Brain microvascular endothelial cell (primary cell): ENCODE measurements around the gene TSC22D2.
"Not testable (repeated sequence)": the region's sequence is repeated elsewhere in the genome, so short reads cannot be mapped to it uniquely, and the experiment has no call there.

Experiments
- DNase-seq: peaks from one replicate; pipeline ENCODE4 v3.0.0-alpha.2; 2020
- H3K27ac ChIP-seq: fragments of 250-450 bp; sonication (Bioruptor Pico); 2 replicates; pipeline ENCODE4 v1.5.1; 2020; ENCODE audit warnings: mild to moderate bottlenecking, moderate library complexity
- H3K27me3 ChIP-seq: fragments of 250-450 bp; sonication (Bioruptor Pico); replicated peaks from 2 replicates; pipeline ENCODE4 v1.5.1; 2020; ENCODE audit warnings: mild to moderate bottlenecking
- H3K36me3 ChIP-seq: fragments of 250-450 bp; sonication (Bioruptor Pico); replicated peaks from 2 replicates; pipeline ENCODE4 v1.5.1; 2020; ENCODE audit warnings: mild to moderate bottlenecking
- H3K4me3 ChIP-seq: 2 replicates; pipeline ENCODE4 v1.5.1; 2011; ENCODE audit warnings: low read depth, mild to moderate bottlenecking, control low read depth, low read length, moderate library complexity
- in situ Hi-C: cut with HindIII; loops from 2 replicates; pipeline ENCODE4 v1.10.0; 2017; ENCODE audit warnings: low sequenced_read_pairs, low pct_ligation_motif_present
- TF ChIP-seq, protein P1 (sequence below): IDR thresholded peaks from 2 replicates; pipeline ENCODE4 v1.5.1; 2011; ENCODE audit warnings: low read depth, mild to moderate bottlenecking, moderate library complexity, low read length, control low read depth, inconsistent platforms; ENCODE audit errors: missing control alignments

TSC22D2 gene

DNA sequence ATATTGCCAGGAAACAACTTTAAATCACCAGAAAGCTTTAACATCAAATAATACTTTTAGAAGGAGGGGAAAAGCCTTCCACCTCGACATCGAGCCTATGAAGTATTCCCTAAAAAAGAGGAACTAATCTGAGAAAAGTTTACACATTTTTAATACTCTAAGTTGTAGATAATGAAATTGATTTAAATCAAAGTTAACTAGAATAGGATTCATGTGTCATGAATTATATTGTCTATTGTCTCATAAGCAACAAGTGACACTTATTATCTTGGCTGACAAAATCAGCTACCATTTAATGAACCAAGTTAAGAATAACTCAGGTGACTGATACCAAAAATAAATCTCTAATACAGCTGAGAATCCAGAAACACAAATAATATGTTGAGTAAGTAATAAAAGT lies 56.6 kb downstream of the TSC22D2 start:
- Histone ChIP-seq H3K27me3 (no peaks in the 10 kb centered on the region), H3K4me3 (no peak overlapping the region), H3K36me3 (peaks cover 2% of the 10 kb centered on the region), H3K27ac (no peak overlapping the region)
- TF ChIP-seq, protein P1, sequence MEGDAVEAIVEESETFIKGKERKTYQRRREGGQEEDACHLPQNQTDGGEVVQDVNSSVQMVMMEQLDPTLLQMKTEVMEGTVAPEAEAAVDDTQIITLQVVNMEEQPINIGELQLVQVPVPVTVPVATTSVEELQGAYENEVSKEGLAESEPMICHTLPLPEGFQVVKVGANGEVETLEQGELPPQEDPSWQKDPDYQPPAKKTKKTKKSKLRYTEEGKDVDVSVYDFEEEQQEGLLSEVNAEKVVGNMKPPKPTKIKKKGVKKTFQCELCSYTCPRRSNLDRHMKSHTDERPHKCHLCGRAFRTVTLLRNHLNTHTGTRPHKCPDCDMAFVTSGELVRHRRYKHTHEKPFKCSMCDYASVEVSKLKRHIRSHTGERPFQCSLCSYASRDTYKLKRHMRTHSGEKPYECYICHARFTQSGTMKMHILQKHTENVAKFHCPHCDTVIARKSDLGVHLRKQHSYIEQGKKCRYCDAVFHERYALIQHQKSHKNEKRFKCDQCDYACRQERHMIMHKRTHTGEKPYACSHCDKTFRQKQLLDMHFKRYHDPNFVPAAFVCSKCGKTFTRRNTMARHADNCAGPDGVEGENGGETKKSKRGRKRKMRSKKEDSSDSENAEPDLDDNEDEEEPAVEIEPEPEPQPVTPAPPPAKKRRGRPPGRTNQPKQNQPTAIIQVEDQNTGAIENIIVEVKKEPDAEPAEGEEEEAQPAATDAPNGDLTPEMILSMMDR = no peak
- DNase-seq = no peak
- in situ Hi-C loops = no loop called here

DNA sequence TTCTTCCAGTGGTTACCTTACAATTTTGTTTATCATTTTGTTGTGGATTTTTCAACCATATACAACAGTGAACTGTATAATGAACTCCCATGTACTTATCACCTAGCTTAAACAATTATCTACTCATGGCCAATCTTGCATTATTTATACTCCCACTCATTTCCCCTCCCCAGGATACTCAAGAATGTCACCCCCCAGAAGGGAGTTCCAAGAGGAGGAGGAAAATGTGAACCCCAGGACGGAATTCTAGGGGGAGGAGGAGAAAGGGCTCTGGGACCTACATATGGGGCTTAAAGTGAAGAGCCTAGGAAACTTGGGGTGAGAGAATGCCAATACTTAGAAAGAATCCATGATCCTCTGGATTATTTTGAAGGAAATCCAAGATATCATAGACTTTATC lies 59.3 kb downstream of the TSC22D2 start:
- Histone ChIP-seq H3K27ac (no peak overlapping the region), H3K36me3 (no peaks in the 10 kb centered on the region), H3K27me3 (no peaks in the 10 kb centered on the region), H3K4me3 (no peak overlapping the region)
- in situ Hi-C loops = no loop called here
- no peak for DNase-seq
- TF ChIP-seq, protein P1 = no peak

DNA sequence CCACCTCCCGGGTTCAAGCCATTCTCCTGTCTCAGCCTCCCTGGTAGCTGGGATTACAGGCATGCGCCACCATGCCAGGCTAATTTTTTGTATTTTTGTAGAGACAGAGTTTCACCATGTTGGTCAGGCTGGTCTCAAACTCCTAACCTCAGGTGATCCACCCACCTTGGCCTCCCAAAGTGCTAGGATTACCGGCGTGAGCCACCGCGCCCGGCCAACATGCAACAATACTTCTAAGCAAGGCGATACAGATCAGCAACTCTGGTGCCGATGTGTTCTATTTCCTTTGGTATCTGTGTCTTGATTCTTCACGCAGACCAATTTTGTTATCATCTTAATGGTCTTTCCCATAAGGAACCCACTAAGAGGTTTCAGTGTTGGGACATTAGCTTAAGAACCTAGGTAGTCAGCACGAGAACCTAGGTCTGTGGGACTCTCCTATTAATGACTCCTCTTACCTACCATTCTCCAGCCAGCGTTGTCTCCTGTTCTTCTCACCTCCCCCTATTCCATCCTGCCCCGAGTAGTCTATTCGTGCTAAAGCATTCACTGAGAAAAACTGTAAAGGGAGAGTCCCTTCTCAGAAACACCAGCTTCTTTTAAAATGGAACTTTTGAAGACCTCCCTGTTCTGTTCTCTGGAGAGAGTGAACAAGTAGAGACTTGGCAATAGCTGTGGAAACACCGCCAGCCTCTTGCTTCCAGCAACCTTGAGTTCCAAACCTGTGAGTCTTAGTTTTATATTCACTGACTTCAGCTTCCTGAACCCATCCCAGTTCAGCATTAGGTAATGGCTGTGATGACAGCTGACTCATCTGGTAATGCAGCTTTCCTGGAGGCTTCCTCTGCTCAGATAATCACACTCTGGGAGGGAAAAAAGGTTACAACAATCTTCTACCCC lies 61.2 kb downstream of the TSC22D2 start:
- peak; percentile 95 for DNase-seq
- Histone ChIP-seq H3K36me3 (no peaks in the 10 kb centered on the region), H3K4me3 (no peak overlapping the region), H3K27me3 (no peaks in the 10 kb centered on the region), H3K27ac (peak overlapping the region; percentile 61)
- in situ Hi-C loops = no loop called here
- TF ChIP-seq, protein P1 = no peak

- peak; percentile 16 for DNase-seq
- Histone ChIP-seq H3K36me3 (no peaks in the 10 kb centered on the region), H3K4me3 (no peak overlapping the region), H3K27ac (peak overlapping the region; percentile 26), H3K27me3 (no peaks in the 10 kb centered on the region)
- TF ChIP-seq, protein P1 = no peak
- in situ Hi-C loops = no loop called here
These were observed 62.0 kb downstream of the TSC22D2 start for GRCh38 chr3:150469931-150470740.

- Histone ChIP-seq H3K27me3 (no peaks in the 10 kb centered on the region), H3K27ac (no peak overlapping the region), H3K4me3 (no peak overlapping the region), H3K36me3 (no peaks in the 10 kb centered on the region)
- in situ Hi-C loops = no loop called here
- DNase-seq = no peak
- TF ChIP-seq, protein P1 = no peak
These were observed 64.3 kb downstream of the TSC22D2 start for GRCh38 chr3:150472421-150472820.

GRCh38 chr3:150473161-150473560 lies 65.1 kb downstream of the TSC22D2 start:
- H3K27ac ChIP-seq, DNase-seq, H3K36me3 ChIP-seq, in situ Hi-C loops, H3K4me3 ChIP-seq, H3K27me3 ChIP-seq: not testable (repeated sequence)
